ENCODE results near the gene CPT2.

- no peak for TF ChIP-seq NCOA2 (CRISPR knock-in tag; IDR thresholded peaks at IDR 0.05)
- TF ChIP-seq TCF7L2 (IDR thresholded peaks at IDR 0.05; ENCODE audit: low read depth, low read length), result no peak
- TF ChIP-seq, protein P1, sequence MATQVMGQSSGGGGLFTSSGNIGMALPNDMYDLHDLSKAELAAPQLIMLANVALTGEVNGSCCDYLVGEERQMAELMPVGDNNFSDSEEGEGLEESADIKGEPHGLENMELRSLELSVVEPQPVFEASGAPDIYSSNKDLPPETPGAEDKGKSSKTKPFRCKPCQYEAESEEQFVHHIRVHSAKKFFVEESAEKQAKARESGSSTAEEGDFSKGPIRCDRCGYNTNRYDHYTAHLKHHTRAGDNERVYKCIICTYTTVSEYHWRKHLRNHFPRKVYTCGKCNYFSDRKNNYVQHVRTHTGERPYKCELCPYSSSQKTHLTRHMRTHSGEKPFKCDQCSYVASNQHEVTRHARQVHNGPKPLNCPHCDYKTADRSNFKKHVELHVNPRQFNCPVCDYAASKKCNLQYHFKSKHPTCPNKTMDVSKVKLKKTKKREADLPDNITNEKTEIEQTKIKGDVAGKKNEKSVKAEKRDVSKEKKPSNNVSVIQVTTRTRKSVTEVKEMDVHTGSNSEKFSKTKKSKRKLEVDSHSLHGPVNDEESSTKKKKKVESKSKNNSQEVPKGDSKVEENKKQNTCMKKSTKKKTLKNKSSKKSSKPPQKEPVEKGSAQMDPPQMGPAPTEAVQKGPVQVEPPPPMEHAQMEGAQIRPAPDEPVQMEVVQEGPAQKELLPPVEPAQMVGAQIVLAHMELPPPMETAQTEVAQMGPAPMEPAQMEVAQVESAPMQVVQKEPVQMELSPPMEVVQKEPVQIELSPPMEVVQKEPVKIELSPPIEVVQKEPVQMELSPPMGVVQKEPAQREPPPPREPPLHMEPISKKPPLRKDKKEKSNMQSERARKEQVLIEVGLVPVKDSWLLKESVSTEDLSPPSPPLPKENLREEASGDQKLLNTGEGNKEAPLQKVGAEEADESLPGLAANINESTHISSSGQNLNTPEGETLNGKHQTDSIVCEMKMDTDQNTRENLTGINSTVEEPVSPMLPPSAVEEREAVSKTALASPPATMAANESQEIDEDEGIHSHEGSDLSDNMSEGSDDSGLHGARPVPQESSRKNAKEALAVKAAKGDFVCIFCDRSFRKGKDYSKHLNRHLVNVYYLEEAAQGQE (IDR thresholded peaks at IDR 0.05; ENCODE audit: borderline replicate concordance in 1 of 2, low read depth in 1 of 2, low read length in 2 of 2), result no peak
- no peak for TF ChIP-seq EZH2 (conservative IDR thresholded peaks at IDR 0.05; ENCODE audit: low read depth, low read length)
- TF ChIP-seq MXI1 (IDR thresholded peaks at IDR 0.05; ENCODE audit: borderline replicate concordance, low read depth, low read length), result no peak
- no peak for TF ChIP-seq ZBTB43 (CRISPR knock-in tag; conservative IDR thresholded peaks at IDR 0.05)
- TF ChIP-seq ZNF263 (CRISPR knock-in tag; IDR thresholded peaks at IDR 0.05), result no peak
- no peak for TF ChIP-seq ZNF282 (IDR thresholded peaks at IDR 0.05; ENCODE audit: partially characterized antibody)
- TF ChIP-seq ARNT (IDR thresholded peaks at IDR 0.05), result no peak
- no peak for TF ChIP-seq DPF2 (CRISPR knock-in tag; IDR thresholded peaks at IDR 0.05; ENCODE audit: borderline replicate concordance, low read depth)
- TF ChIP-seq U2AF2 (IDR thresholded peaks at IDR 0.05; ENCODE audit: low read depth, low read length), result no peak
These were observed 21.4 kb upstream of the CPT2 start for GRCh38 chr1:53174971-53175913.
